GM10248 (cell line): Measurements from ENCODE around the gene KDM8.

Experiments
- CTCF ChIA-PET: fragments of 300-600 bp; sonication (Branson Sonifier 250); formaldehyde crosslinking; extraction: SDS; loops from one replicate; lab custom pipeline; 2021; ENCODE audit warnings: antibody characterized with exemption; lab: Yijun Ruan, JAX
- POLR2A ChIA-PET: fragments of 350-650 bp; sonication (Branson Sonifier 250); formaldehyde crosslinking; extraction: SDS; loops from one replicate; lab custom pipeline; 2020; ENCODE audit warnings: antibody characterized with exemption; lab: Yijun Ruan, JAX
- DNase-seq: peaks from one replicate; pipeline ENCODE4 v3.0.0; 2012; ENCODE audit errors: extremely low spot score
- TF ChIP-seq, protein P1 (sequence below): IDR thresholded peaks from 2 replicates; pipeline ENCODE4 v1.5.1; 2012; ENCODE audit warnings: mild to moderate bottlenecking, low read depth; ENCODE audit errors: extremely low read depth, missing control alignments, control extremely low read depth

KDM8 gene

DNA sequence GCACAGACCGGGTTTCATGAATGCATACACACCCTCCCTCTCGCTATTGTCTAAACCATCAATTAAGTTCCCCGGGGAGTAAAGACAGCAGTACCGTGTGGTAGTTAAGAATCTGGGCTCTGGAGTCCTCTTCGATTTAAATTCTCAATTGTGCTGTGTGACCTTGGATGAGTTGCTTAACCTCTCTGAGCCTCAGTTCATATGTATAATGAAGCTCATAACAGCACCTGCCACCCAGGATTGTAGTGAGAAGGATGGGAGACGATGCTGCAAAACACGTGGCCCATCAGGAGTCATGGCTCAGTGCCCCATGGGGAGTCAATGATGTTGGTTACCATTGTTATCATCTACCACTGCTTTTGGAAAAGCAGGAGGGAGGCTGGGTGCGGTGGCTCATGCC is 34.5 kb upstream of the KDM8 start:
- CTCF ChIA-PET, result interaction anchor here (0.7 to 4.8 kb wide), 4 partner anchors 9 to 14 kb away, joined by 3 to 29 read pairs (median 14); no protein-coding TSS in a partner anchor
- no peak for DNase-seq
- TF ChIP-seq, protein P1, sequence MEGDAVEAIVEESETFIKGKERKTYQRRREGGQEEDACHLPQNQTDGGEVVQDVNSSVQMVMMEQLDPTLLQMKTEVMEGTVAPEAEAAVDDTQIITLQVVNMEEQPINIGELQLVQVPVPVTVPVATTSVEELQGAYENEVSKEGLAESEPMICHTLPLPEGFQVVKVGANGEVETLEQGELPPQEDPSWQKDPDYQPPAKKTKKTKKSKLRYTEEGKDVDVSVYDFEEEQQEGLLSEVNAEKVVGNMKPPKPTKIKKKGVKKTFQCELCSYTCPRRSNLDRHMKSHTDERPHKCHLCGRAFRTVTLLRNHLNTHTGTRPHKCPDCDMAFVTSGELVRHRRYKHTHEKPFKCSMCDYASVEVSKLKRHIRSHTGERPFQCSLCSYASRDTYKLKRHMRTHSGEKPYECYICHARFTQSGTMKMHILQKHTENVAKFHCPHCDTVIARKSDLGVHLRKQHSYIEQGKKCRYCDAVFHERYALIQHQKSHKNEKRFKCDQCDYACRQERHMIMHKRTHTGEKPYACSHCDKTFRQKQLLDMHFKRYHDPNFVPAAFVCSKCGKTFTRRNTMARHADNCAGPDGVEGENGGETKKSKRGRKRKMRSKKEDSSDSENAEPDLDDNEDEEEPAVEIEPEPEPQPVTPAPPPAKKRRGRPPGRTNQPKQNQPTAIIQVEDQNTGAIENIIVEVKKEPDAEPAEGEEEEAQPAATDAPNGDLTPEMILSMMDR, result no peak
- POLR2A ChIA-PET, result no interaction called here

DNA sequence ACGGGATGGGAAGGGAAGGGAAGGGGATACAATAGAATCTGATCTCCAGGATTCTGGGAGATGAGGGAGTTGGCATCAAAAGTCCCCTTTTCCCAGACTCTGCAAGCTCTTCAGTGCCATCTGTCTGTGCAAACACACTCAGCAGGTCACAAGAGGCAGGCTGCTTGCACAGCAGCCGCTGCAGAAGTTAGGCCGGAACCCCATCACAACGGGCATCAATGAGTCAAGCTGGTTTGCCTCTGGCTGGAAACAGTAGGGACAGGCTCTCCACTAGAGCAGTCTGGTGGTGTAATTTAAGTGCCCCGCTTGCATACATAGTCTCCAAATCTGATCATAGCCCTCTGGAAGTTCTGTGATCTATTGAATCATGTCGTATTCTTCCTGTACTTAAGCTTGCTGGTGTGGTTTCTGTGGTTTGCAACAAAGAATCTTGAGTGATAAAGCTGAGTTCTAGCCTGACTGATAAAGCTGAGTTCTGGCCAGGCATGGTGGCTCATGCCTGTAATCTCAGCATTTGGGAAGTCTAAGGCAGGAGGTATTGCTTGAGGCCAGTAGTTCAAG is 33.7 kb upstream of the KDM8 start:
- no peak for DNase-seq
- TF ChIP-seq, protein P1, result no peak
- POLR2A ChIA-PET, result no interaction called here
- CTCF ChIA-PET, result interaction anchor here (1.2 to 4.8 kb wide), 3 partner anchors 9 to 15 kb away, joined by 3 to 29 read pairs (median 24); no protein-coding TSS in a partner anchor

DNA sequence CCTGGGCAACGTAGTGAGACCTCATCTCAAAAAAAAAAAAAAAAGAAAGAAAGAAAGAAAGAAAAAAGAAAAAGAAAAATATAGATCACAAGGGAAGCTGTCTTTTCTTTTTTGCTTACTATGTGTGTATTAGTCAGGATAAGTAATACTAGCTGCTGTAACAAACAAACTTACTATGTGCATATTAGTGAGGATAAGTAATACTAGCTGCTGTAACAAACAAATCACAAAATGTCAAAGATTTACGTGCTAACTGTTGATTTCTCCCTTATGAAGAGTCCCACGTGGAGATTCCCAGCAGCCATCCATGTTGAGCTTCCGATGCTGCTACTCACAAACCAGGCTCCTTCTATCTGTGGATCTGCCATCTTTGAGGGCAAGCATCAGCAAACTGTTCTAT is 31.7 kb upstream of the KDM8 start:
- no peak for DNase-seq
- ChIA-PET POLR2A (no interaction called here), CTCF (interaction anchor here (3.8 to 4.8 kb wide), 2 partner anchors 9 to 17 kb away, joined by 24 to 29 read pairs; no protein-coding TSS in a partner anchor)
- TF ChIP-seq, protein P1, result no peak

GRCh38 chr16:27174007-27174406 is 29.3 kb upstream of the KDM8 start:
- DNase-seq, result no peak
- TF ChIP-seq, protein P1, result no peak
- POLR2A ChIA-PET, result no interaction called here
- CTCF ChIA-PET, result interaction anchor here (0.9 to 1.1 kb wide), 4 partner anchors 9 to 194 kb away, joined by 3 to 5 read pairs (median 4); no protein-coding TSS in a partner anchor

- POLR2A ChIA-PET, result no interaction called here
- TF ChIP-seq, protein P1, result no peak
- CTCF ChIA-PET, result no interaction called here
- no peak for DNase-seq
Measured at GRCh38 chr16:27174798-27175197, 28.5 kb upstream of the KDM8 start.

DNA sequence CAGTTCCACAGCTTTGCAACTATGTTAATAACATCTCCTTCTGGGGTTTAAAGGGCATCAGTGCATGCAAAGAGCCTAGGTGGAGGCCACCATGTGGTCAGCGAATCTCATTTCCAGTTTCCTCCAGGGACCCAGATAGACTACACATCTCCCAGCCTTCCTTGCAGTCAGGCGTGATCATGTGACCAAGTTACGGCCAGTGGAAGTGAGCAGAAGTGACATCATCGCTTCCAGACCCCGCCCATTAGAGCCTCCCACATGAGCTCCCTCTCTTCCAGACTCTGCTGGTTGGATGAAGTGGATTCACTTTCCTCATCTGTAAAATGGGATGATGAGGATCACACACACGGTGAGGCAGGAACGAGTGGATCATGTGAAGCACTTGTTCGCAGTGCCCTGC is 27.4 kb upstream of the KDM8 start:
- POLR2A ChIA-PET, result no interaction called here
- TF ChIP-seq, protein P1, result no peak
- CTCF ChIA-PET, result interaction anchor here (0.8 to 1.4 kb wide), 3 partner anchors 24 to 192 kb away, joined by 3 to 7 read pairs (median 4); no protein-coding TSS in a partner anchor
- no peak for DNase-seq
